HG03159 (cell line): Measurements from ENCODE around the gene RAC3.
"Not testable (repeated sequence)": the region's sequence is repeated elsewhere in the genome, so short reads cannot be mapped to it uniquely, and the experiment has no call there.

Experiments
- ATAC-seq: cut with Tn5 transposase; IDR thresholded peaks from one replicate; pipeline ENCODE4 v1.9.1; 2021; ENCODE audit warnings: mild to moderate bottlenecking, moderate library complexity; ENCODE audit not compliant: unreplicated experiment

RAC3 gene

DNA sequence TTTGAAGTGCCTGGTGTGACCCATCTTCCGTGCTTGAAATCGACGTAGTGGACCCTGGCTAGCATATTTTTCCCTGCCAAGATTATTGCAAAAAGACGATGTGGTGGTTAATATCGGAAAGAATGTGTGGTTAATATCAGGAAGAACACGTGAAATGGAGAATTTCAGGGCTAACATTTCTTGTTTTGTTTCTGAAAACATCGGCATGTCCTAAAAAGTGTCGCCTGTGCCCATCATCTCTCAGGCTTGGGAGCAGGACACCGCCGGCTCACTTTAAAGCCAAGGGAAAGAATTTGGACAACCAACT, 6.4 kb downstream of the RAC3 start:
- ATAC-seq: no peak

DNA sequence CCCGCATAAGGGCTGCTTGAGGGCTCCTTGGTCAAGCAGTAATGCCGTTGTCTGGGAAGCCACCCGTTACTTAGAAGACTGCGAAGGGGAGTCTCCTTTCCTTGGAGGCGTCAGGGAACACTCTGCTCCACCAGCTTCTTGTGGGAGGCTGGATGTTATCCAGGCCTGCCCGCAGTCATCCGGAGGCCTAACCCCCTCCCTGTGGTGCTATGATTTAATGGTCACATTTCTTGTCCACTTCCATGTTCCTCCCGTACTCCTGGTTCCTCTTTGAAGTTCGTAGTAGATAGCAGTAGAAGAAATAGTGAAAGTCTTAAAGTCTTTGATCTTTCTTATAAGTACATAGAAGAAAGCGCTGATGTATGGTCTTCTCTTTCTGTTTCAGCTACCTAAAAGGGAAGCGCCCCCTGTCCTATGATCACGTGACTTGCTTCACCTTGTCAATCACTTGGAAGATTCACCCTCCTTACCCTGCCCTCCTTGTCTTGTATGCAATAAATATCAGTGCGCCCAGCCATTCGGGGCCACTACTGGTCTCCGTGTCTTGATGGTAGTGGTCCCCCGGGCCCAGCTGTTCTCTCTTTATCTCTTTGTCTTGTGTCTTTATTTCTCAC, 7.4 kb downstream of the RAC3 start:
- ATAC-seq: not testable (repeated sequence)

DNA sequence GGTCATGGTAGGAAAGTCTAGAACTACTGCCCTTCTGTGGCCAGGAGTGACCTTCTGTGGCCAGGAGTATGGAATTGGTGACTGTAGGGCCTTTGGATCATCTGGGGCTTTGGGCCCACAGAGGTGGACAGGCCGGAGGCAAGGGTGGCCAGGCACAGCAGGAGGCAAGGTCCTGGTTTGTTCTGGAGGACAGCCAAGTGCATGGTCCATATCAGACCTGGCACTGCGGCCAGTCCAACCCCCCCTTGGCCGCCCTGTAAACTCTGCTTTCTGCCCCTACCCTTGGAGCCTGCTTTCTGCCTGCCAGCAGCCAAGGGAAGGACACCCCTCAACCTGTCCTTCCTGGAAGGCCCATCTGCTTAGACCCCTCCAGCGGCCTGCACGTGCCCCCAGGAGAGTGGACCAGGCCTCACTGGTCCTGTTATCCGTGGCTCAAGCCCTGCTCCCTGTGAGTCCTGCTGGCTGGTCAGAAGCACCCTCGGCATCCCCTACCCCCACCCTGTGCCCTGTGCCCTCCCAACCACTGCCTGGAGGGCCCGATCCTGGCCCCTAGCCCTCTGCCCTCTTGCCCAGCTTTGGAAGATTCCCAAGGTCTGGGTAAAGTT, 8.3 kb downstream of the RAC3 start:
- no peak for ATAC-seq

GRCh38 chr17:82041144-82041814, 9.8 kb downstream of the RAC3 start:
- no peak for ATAC-seq

- no peak for ATAC-seq
Observed at GRCh38 chr17:82042649-82043048, 11.2 kb downstream of the RAC3 start.

DNA sequence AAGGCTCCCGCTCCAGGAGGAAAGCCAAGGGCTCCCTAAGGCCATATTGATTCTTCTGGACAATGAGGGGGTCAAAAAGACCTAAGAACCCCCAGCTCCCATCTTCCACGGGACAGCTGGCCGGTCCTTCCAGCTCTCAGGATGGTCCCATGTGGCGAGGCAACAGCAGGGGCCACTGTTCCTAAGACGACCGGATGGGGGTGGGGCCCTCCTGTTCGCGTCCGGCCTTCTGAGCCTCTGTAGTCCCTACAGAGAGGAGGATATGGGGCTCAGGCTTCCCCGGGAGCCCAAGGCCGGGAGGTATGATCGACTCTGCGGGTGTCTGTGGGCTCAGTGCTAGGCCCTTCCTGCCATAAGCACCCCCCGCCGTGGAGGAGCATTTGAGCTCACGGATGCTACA, 12.0 kb downstream of the RAC3 start:
- ATAC-seq: no peak

- ATAC-seq: no peak
Observed at GRCh38 chr17:82045936-82046484, 14.5 kb downstream of the RAC3 start.

DNA sequence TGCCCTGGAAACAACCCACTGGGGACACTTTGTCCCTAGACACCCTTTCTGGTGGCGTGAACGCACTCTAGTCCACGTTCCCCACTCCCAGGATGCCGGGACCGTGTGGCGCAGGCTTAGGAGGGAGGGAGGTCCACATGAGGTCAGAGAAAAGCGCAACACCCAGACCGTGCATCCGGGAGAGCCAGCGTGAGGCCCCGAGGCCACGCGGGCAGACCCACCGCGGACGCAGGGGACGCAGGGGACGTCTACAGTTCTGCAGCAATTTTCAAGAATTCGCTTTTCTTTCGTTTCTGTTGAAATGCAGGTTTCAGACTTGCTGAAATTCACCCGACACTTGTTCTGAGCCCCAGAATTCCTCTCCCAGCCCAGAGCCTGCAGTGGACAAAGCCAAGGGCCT, 15.4 kb downstream of the RAC3 start:
- no peak for ATAC-seq

- no peak for ATAC-seq
Observed at GRCh38 chr17:82047379-82047778, 15.9 kb downstream of the RAC3 start.

DNA sequence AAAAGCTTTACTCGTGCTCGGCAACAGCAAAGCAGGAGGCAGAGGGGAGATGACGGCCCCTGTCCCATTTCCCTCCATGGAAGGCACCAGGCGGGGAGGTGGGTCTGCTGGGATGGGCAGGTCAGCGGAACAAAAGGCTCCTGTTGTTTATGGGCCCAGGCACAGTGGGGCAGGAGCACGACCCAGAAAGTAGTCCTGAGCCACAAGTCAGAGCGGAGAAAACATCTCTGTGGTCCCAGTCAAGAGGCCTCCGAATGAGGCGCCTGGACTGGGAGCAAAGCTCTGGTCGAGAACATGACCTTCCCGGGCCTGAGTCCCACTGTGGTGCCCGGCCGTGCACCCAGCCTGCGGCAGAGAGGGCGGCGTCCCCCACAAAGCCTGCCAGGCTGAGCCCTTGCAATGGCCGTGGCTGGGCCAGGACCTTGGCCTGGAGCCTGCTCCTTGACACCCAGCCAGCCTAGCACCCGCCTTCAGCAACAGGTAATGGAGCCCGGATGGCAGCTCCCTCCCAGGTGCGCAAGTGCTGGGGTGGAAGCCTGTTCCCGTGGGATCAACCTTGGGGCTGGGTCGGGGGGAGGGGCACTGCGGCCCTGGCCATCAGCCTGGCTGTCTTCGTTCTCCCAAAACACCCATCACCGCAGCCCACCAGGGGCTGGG, 16.6 kb downstream of the RAC3 start:
- no peak for ATAC-seq

DNA sequence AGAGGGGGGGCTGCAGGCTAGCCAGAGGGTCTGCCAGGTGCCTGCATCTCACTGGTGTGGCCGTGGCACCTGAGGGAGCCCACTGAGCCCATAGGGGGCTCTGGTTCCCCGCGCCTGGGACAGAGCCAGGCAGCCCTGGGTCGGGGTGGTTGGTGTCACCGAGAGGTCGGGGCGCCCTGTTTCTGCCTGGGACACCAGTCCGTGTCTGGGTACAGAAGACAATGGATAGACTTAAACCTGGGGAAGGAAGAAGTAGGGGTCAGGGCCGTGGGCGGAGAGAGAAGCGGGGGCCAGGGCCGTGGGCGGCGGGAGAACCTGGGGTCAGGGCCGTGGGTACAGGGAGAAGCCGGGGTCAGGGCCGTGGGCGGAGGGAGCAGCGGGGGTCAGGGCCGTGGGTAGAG, 17.1 kb downstream of the RAC3 start:
- no peak for ATAC-seq

GRCh38 chr17:82049106-82049505, 17.6 kb downstream of the RAC3 start:
- no peak for ATAC-seq

GRCh38 chr17:82049521-82049971, 18.1 kb downstream of the RAC3 start:
- no peak for ATAC-seq

- ATAC-seq: no peak
Observed at GRCh38 chr17:82050152-82050760, 18.8 kb downstream of the RAC3 start.

- ATAC-seq: no peak
Observed at GRCh38 chr17:82050761-82051641, 19.5 kb downstream of the RAC3 start.

GRCh38 chr17:82051776-82052637, 20.5 kb downstream of the RAC3 start, which contains the start of the genes GPS1 and RFNG:
GPS1 (plus strand) TSS chr17:82051898; CDS start chr17:82051932, 34 bp downstream.
RFNG (minus strand) TSS chr17:82051811; CDS start chr17:82051766, 45 bp downstream.
- ATAC-seq: peak; percentile 60

DNA sequence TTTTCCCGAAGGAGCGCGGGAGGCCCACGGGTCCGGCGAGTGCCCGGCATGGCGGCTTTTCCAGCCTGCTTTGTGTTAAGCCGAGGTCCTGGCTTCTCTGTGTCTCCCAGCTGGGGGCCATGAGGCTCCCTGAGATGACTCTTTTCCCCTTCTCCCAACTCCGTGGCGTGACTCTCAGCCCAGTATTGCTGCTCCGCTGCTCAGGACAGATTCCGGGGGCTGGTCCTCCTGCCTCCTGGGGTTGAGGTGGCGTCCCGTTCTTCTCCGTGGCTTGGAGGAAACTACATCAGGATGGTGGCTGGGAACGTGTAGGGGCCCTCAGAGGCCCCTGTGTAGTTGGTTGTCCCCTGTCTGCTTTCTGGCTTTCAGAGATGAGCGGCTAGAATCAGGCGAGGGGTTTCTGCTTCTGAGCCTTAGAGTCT, 21.2 kb downstream of the RAC3 start:
- no peak for ATAC-seq

- ATAC-seq: no peak
Observed at GRCh38 chr17:82053130-82053529, 21.7 kb downstream of the RAC3 start.
